IMR-90 (cell line): ENCODE results near the gene LRRC56. TPM values are rescaled to one million over a fixed set of nuclear protein-coding genes. Genes with fewer than 3 reads are reported as not detected.

Experiments
- ATAC-seq: fragments of 200-7000 bp; cut with Tn5 transposase; 2 replicates; pipeline ENCODE4 v1.9.1; 2020; ENCODE audit warnings: low read depth, mild to moderate bottlenecking, moderate library complexity
- BruUV-seq: library from RNA; stranded (reverse); fragments of 400-500 nt; replicated peaks from 2 replicates; lab custom pipeline; 2021; lab: Mats Ljungman, UMichigan
- CTCF ChIA-PET: fragments of 300-600 bp; formaldehyde crosslinking; extraction: SDS; loops from one replicate; lab custom pipeline; 2021; ENCODE audit warnings: antibody characterized with exemption; lab: Yijun Ruan, JAX
- POLR2A ChIA-PET: fragments of 300-600 bp; sonication (Branson Sonifier 250); formaldehyde crosslinking; loops from one replicate; lab custom pipeline; 2022; ENCODE audit warnings: antibody characterized with exemption; ENCODE audit not compliant: unreplicated experiment; lab: Charles Lee
- DNase-seq: peaks from one replicate; pipeline ENCODE4 v3.0.0; 2013
- H2AFZ ChIP-seq: replicated peaks from 2 replicates; pipeline ENCODE3; 2013; ENCODE audit warnings: low read length, mild to moderate bottlenecking; ENCODE audit not compliant: poor library complexity
- H2AK5ac ChIP-seq: 2 replicates; pipeline ENCODE4 v1.6.1; 2013; ENCODE audit warnings: low read depth, low read length, inconsistent platforms
- H2AK9ac ChIP-seq: replicated peaks from 2 replicates; pipeline ENCODE3; 2013; ENCODE audit warnings: mild to moderate bottlenecking, low read depth, low read length, moderate library complexity; ENCODE audit not compliant: poor library complexity
- H2BK120ac ChIP-seq: 2 replicates; pipeline ENCODE4 v1.6.1; 2013; ENCODE audit warnings: low read depth, low read length, inconsistent platforms
- H2BK15ac ChIP-seq: 3 replicates; pipeline ENCODE4 v1.6.1; 2013; ENCODE audit warnings: low read depth, low read length, inconsistent platforms
- H2BK20ac ChIP-seq: 2 replicates; pipeline ENCODE4 v1.6.1; 2013; ENCODE audit warnings: low read depth, mild to moderate bottlenecking, inconsistent platforms, low read length, moderate library complexity
- H2BK5ac ChIP-seq: 2 replicates; pipeline ENCODE4 v1.6.1; 2013; ENCODE audit warnings: mild to moderate bottlenecking, low read depth, low read length, inconsistent platforms; ENCODE audit not compliant: poor library complexity, severe bottlenecking
- H3K14ac ChIP-seq: replicated peaks from 2 replicates; pipeline ENCODE4 v1.6.1; 2013; ENCODE audit warnings: low read depth, low read length, inconsistent platforms
- H3K18ac ChIP-seq: 2 replicates; pipeline ENCODE4 v1.6.1; 2013; ENCODE audit warnings: low read depth, low read length, control low read depth
- H3K23ac ChIP-seq: 2 replicates; pipeline ENCODE4 v1.6.1; 2013; ENCODE audit warnings: low read depth, low read length, inconsistent platforms
- H3K27ac ChIP-seq: 2 replicates; pipeline ENCODE4 v1.5.1; 2013; ENCODE audit warnings: mild to moderate bottlenecking, control low read depth, low read length; ENCODE audit not compliant: insufficient read depth
- H3K27me3 ChIP-seq: 2 replicates; pipeline ENCODE4 v1.6.1; 2013; ENCODE audit warnings: low read length; ENCODE audit not compliant: control insufficient read depth, insufficient read depth
- H3K36me3 ChIP-seq: 2 replicates; pipeline ENCODE4 v1.6.1; 2013; ENCODE audit warnings: low read length, mixed read lengths; ENCODE audit not compliant: control insufficient read depth, insufficient read depth
- H3K4ac ChIP-seq: 2 replicates; pipeline ENCODE4 v1.6.1; 2013; ENCODE audit warnings: low read depth, low read length, inconsistent platforms
- H3K4me1 ChIP-seq: 2 replicates; pipeline ENCODE4 v1.6.1; 2013; ENCODE audit warnings: low read length, mixed read lengths; ENCODE audit not compliant: control insufficient read depth, insufficient read depth
- H3K4me2 ChIP-seq: 2 replicates; pipeline ENCODE4 v1.6.1; 2013; ENCODE audit warnings: low read depth, mild to moderate bottlenecking, control low read depth, low read length, moderate library complexity
- H3K4me3 ChIP-seq: 2 replicates; pipeline ENCODE4 v1.5.1; 2013; ENCODE audit warnings: low read depth, mild to moderate bottlenecking, control low read depth, low read length, moderate library complexity; ENCODE audit not compliant: insufficient read depth
- H3K56ac ChIP-seq: 2 replicates; pipeline ENCODE4 v1.6.1; 2013; ENCODE audit warnings: low read length, inconsistent platforms; ENCODE audit not compliant: insufficient read depth; ENCODE audit errors: extremely low read depth
- H3K79me1 ChIP-seq, 2 experiments: 2 replicates each; pipeline ENCODE4 v1.6.1; 2013; ENCODE audit warnings: low read length in 2 of 2, inconsistent platforms in 1 of 2, low read depth in 1 of 2
- H3K9ac ChIP-seq: 2 replicates; pipeline ENCODE4 v1.6.1; 2013; ENCODE audit warnings: low read depth, low read length, control low read depth
- H3K9me1 ChIP-seq: 2 replicates; pipeline ENCODE4 v1.6.1; 2013; ENCODE audit warnings: low read length, inconsistent platforms; ENCODE audit not compliant: insufficient read depth
- H3K9me3 ChIP-seq: 2 replicates; pipeline ENCODE4 v1.6.1; 2013; ENCODE audit warnings: low read length; ENCODE audit not compliant: control insufficient read depth, insufficient read depth
- H4K20me1 ChIP-seq: 2 replicates; pipeline ENCODE4 v1.6.1; 2013; ENCODE audit warnings: low read length, inconsistent platforms; ENCODE audit not compliant: insufficient read depth
- H4K5ac ChIP-seq: 2 replicates; pipeline ENCODE4 v1.6.1; 2013; ENCODE audit warnings: mild to moderate bottlenecking, low read depth, low read length, control low read depth
- H4K8ac ChIP-seq, 2 experiments: 2 replicates each; pipeline ENCODE4 v1.6.1; 2013; ENCODE audit warnings: low read depth in 2 of 2, low read length in 2 of 2, control low read depth in 1 of 2, inconsistent platforms in 1 of 2
- H4K91ac ChIP-seq: 2 replicates; pipeline ENCODE4 v1.6.1; 2013; ENCODE audit warnings: low read depth, low read length, inconsistent platforms; ENCODE audit not compliant: insufficient read depth
- BHLHE40 ChIP-seq: fragments of 150-350 bp; IDR thresholded peaks from 2 replicates; pipeline ENCODE4 v1.6.1; 2016; ENCODE audit warnings: mild to moderate bottlenecking, low read depth, low read length
- CEBPB ChIP-seq: IDR thresholded peaks from 2 replicates; pipeline ENCODE4 v1.6.1; 2012; ENCODE audit warnings: low read depth, low read length, improper control_type of control experiment
- CHD1 ChIP-seq: IDR thresholded peaks from 2 replicates; pipeline ENCODE4 v1.6.1; 2012; ENCODE audit warnings: low read depth, low read length, improper control_type of control experiment
- CTCF ChIP-seq: conservative IDR thresholded peaks from 2 replicates; pipeline ENCODE4 v1.5.1; 2012; ENCODE audit warnings: mild to moderate bottlenecking, low read depth, low read length, improper control_type of control experiment
- ELK1 ChIP-seq: fragments of 150-350 bp; IDR thresholded peaks from 2 replicates; pipeline ENCODE4 v1.6.1; 2016; ENCODE audit warnings: low read depth, mild to moderate bottlenecking, low read length, moderate library complexity, borderline replicate concordance
- FOS ChIP-seq: fragments of 150-350 bp; IDR thresholded peaks from 2 replicates; pipeline ENCODE4 v1.6.1; 2016; ENCODE audit warnings: low read depth, low read length
- MAFK ChIP-seq: IDR thresholded peaks from 2 replicates; pipeline ENCODE4 v1.6.1; 2012; ENCODE audit warnings: low read depth, low read length, improper control_type of control experiment
- MAZ ChIP-seq: IDR thresholded peaks from 2 replicates; pipeline ENCODE4 v1.6.1; 2012; ENCODE audit warnings: low read depth, mild to moderate bottlenecking, low read length, improper control_type of control experiment, moderate library complexity, borderline replicate concordance
- MXI1 ChIP-seq: IDR thresholded peaks from 2 replicates; pipeline ENCODE4 v1.6.1; 2012; ENCODE audit warnings: low read depth, mild to moderate bottlenecking, low read length, moderate library complexity, borderline replicate concordance
- NFE2L2 ChIP-seq: fragments of 150-350 bp; IDR thresholded peaks from 2 replicates; pipeline ENCODE4 v1.6.1; 2016; ENCODE audit warnings: low read depth, mild to moderate bottlenecking, low read length
- POLR2A ChIP-seq: IDR thresholded peaks from 2 replicates; pipeline ENCODE4 v1.6.1; 2012; ENCODE audit warnings: mild to moderate bottlenecking, low read depth, low read length
- RAD21 ChIP-seq: IDR thresholded peaks from 2 replicates; pipeline ENCODE4 v1.6.1; 2012; ENCODE audit warnings: low read length, improper control_type of control experiment
- RCOR1 ChIP-seq: IDR thresholded peaks from 2 replicates; pipeline ENCODE4 v1.6.1; 2012; ENCODE audit warnings: mild to moderate bottlenecking, low read length, improper control_type of control experiment; ENCODE audit not compliant: insufficient replicate concordance
- RFX5 ChIP-seq: IDR thresholded peaks from 2 replicates; pipeline ENCODE4 v1.8.0; 2012; ENCODE audit warnings: low read depth, mild to moderate bottlenecking, low read length, moderate library complexity
- SMC3 ChIP-seq: fragments of 150-350 bp; IDR thresholded peaks from 2 replicates; pipeline ENCODE4 v1.6.1; 2016; ENCODE audit warnings: low read depth, mild to moderate bottlenecking, antibody characterized with exemption, low read length, moderate library complexity
- USF2 ChIP-seq: fragments of 150-350 bp; IDR thresholded peaks from 2 replicates; pipeline ENCODE4 v1.6.1; 2017; ENCODE audit warnings: mild to moderate bottlenecking, antibody characterized with exemption, low read length, low read depth
- WGBS, 2 experiments: methylation state at CpG; one replicate each; pipeline versions ENCODE4 v1.1.5 to v1.1.7; 2013; ENCODE audit warnings: missing lambda C conversion rate in 2 of 2; ENCODE audit not compliant: insufficient read length in 1 of 2; ENCODE audit errors: extremely low coverage in 2 of 2; 5-methylcytosine and 5-hydroxymethylcytosine counted together
- dilution Hi-C: fragments of 300-500 bp; cut with HindIII; formaldehyde crosslinking; loops from one replicate; pipeline ENCODE4 v1.14.3; 2018; ENCODE audit warnings: low sequenced_read_pairs; ENCODE audit not compliant: unreplicated experiment
- in situ Hi-C: fragments of 300-500 bp; cut with MboI; formaldehyde crosslinking; loops from 3 replicates; pipeline ENCODE4 v1.14.3; 2019; ENCODE audit warnings: low sequenced_read_pairs, inconsistent platforms, mixed read lengths
- intact Hi-C: fragments of 100-400 bp; cut with micrococcal nuclease; formaldehyde crosslinking; loops from 2 replicates; pipeline ENCODE4 v1.10.0; 2022
- polyA plus RNA-seq, 3 experiments: library from polyadenylated mRNA; depleted of rRNA; stranded (reverse); fragments of >200 nt; gene quantifications; 2 replicates each; pipeline ENCODE4 v1.2.3, GENCODE V29; 2012; ENCODE audit warnings: low replicate concordance in 1 of 3
- total RNA-seq: library from RNA; depleted of rRNA; stranded (reverse); fragments of >200 nt; gene quantifications from 2 replicates; pipeline ENCODE4 v1.2.3, GENCODE V29; 2012

LRRC56 gene
- total and polyA plus RNA-seq, 2 of the 4 experiments (the other 2 are of a cell fraction) = 0.36 to 1.3 TPM

- TF ChIP-seq RCOR1 (no peak), MAFK (no peak), FOS (no peak), RAD21 (no peak), ELK1 (no peak), SMC3 (no peak), USF2 (no peak), MXI1 (no peak), CHD1 (no peak), RFX5 (no peak), NFE2L2 (no peak), POLR2A (no peak), MAZ (no peak), BHLHE40 (no peak), CTCF (no peak), CEBPB (no peak)
- Histone ChIP-seq H3K36me3 (peaks cover 29% of the 10 kb centered on the region), H2BK5ac (no peak overlapping the region), H3K14ac (no peak overlapping the region), H3K4me2 (no peak overlapping the region), H3K9me3 (no peaks in the 10 kb centered on the region), H4K20me1 (peaks cover under 1% of the 10 kb centered on the region; the same call in 1 of the 2 replicates), H2AFZ (no peak overlapping the region), H3K4me3 (no peak overlapping the region), H3K79me1 (peaks cover 0 to 16% of the 10 kb centered on the region in 2 experiments; a peak in 2 of 4 replicates), H3K56ac (no peak overlapping the region), H3K27me3 (no peaks in the 10 kb centered on the region), H4K8ac (no peak overlapping the region), H3K18ac (no peak overlapping the region), H4K5ac (no peak overlapping the region), H3K4ac (no peak overlapping the region), H2BK15ac (no peak overlapping the region), H3K4me1 (no peaks in the 10 kb centered on the region), H2BK20ac (no peak overlapping the region), H3K27ac (no peak overlapping the region), H4K91ac (no peak overlapping the region), H3K23ac (no peak overlapping the region), H3K9me1 (no peaks in the 10 kb centered on the region), H2AK9ac (no peak overlapping the region), H2BK120ac (no peak overlapping the region), H2AK5ac (no peak overlapping the region), H3K9ac (no peak overlapping the region)
- in situ Hi-C loops = no loop called here
- dilution Hi-C loops = no loop called here
- BruUV-seq = no TSS peak
- intact Hi-C loops = no loop called here
- CTCF ChIA-PET = no interaction called here
- WGBS, 2 experiments = 98% methylated on average over 27 of the region's 37 CpGs; no CpG with 5 or more reads in 1 of the 2 experiments
- DNase-seq (no peak), ATAC-seq (no peak)
- POLR2A ChIA-PET = no interaction called here
Observed at GRCh38 chr11:489610-490185, 47.6 kb upstream of the LRRC56 start.
